Caco-2 (cell line): ENCODE measurements around the gene DLST. TPM values are rescaled to one million over a fixed set of nuclear protein-coding genes. Genes with fewer than 3 reads are reported as not detected.

Source experiments
- BruUV-seq: library from RNA; stranded (reverse); fragments of 400-500 nt; replicated peaks from 2 replicates; lab custom pipeline; 2021; lab: Mats Ljungman, UMichigan
- CTCF ChIA-PET: fragments of 300-600 bp; sonication (Branson Sonifier 250); formaldehyde crosslinking; loops from one replicate; lab custom pipeline; 2022; ENCODE audit warnings: antibody characterized with exemption; lab: Charles Lee
- POLR2A ChIA-PET: fragments of 300-600 bp; sonication (Branson Sonifier 250); formaldehyde crosslinking; loops from one replicate; lab custom pipeline; 2022; ENCODE audit warnings: antibody characterized with exemption; lab: Charles Lee
- DNase-seq, 2 experiments: peaks; one replicate each; pipeline versions ENCODE4 v3.0.0 to v3.0.0-alpha.2; 2020 to 2022
- H3K27me3 ChIP-seq: replicated peaks from 2 replicates; pipeline ENCODE4 v1.6.0; 2011; ENCODE audit warnings: low read length; ENCODE audit not compliant: control insufficient read depth, insufficient read depth
- H3K36me3 ChIP-seq: 2 replicates; pipeline ENCODE4 v1.5.1; 2011; ENCODE audit warnings: low read length; ENCODE audit not compliant: control insufficient read depth, insufficient read depth
- H3K4me1 ChIP-seq: fragments of 250-450 bp; sonication (Bioruptor Pico); 2 replicates; pipeline ENCODE4 v1.5.1; 2020; ENCODE audit warnings: mild to moderate bottlenecking
- H3K4me3 ChIP-seq: 2 replicates; pipeline ENCODE4 v1.5.1; 2011; ENCODE audit warnings: low read depth, mild to moderate bottlenecking, control low read depth, low read length
- H3K9me3 ChIP-seq: fragments of 250-450 bp; sonication (Bioruptor Pico); 2 replicates; pipeline ENCODE4 v1.5.1; 2020; ENCODE audit warnings: mild to moderate bottlenecking, moderate library complexity
- H3K27ac Mint-ChIP-seq: one replicate; pipeline ENCODE4 v1.8.0; 2022; ENCODE audit warnings: mixed read lengths; ENCODE audit not compliant: unreplicated experiment
- H3K27me3 Mint-ChIP-seq: one replicate; pipeline ENCODE4 v1.8.0; 2022; ENCODE audit warnings: mixed read lengths; ENCODE audit not compliant: insufficient read depth, unreplicated experiment
- H3K36me3 Mint-ChIP-seq: one replicate; pipeline ENCODE4 v1.8.0; 2022; ENCODE audit warnings: mild to moderate bottlenecking, mixed read lengths; ENCODE audit not compliant: insufficient read depth, unreplicated experiment
- H3K4me1 Mint-ChIP-seq: one replicate; pipeline ENCODE4 v1.8.0; 2022; ENCODE audit warnings: low read depth, mixed read lengths; ENCODE audit not compliant: unreplicated experiment
- H3K4me3 Mint-ChIP-seq: one replicate; pipeline ENCODE4 v1.8.0; 2022; ENCODE audit warnings: mild to moderate bottlenecking, moderate library complexity, mixed read lengths; ENCODE audit not compliant: unreplicated experiment
- H3K9me3 Mint-ChIP-seq: one replicate; pipeline ENCODE4 v1.8.0; 2022; ENCODE audit warnings: mixed read lengths; ENCODE audit not compliant: unreplicated experiment
- intact Hi-C: fragments of 100-400 bp; cut with micrococcal nuclease; formaldehyde crosslinking; loops from one replicate; pipeline ENCODE4 v1.10.0; 2022; ENCODE audit not compliant: unreplicated experiment
- total RNA-seq: library from RNA; stranded (reverse); gene quantifications from 2 replicates; pipeline ENCODE4 v1.2.3, GENCODE V29; 2022
- TF ChIP-seq, protein P1 (sequence below), 2 experiments: fragments of 200-600 bp in 1 of 2; IDR thresholded peaks; 1 replicate in 1 of 2; 2 replicates in 1 of 2; pipeline versions ENCODE4 v1.5.1 to v1.8.0; 2011 to 2022; ENCODE audit warnings: antibody characterized with exemption in 1 of 2, control low read depth in 1 of 2, inconsistent platforms in 1 of 2, low read depth in 1 of 2, low read length in 1 of 2, mild to moderate bottlenecking in 1 of 2, moderate library complexity in 1 of 2; ENCODE audit not compliant: insufficient read depth in 1 of 2, severe bottlenecking in 1 of 2, unreplicated experiment in 1 of 2

DLST gene
- total RNA-seq, 1 experiment from 2014 or later, result 88.1 TPM

DNA sequence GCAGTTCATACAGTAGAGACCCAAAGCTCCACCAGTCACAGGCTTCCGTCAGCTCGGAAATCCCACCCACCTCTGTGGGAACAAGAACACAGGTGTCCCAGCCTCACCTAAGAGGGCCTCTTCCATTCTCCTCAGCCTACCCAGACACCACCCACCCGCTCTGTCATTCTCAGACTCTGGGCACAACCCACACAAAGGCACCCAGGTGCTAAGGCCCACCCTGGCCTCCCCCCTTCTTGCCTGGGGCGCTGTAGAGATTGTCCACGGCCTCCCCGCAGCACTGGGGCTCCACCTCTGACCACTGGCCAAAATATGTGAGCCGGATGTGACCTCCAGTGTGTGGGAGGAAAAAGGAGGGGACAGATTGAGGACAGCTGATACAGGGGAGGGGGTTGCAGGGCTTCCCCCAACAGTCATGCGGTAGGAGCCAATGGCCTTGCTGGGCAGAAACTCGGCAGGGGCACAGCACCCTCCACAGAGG is 27.2 kb downstream of the DLST start:
- CTCF ChIA-PET, result interaction anchor here (4.8 kb wide), 1 partner anchor 48 kb away, joined by 122 read pairs; no protein-coding TSS in a partner anchor
- Histone ChIP-seq H3K9me3 (no peaks in the 10 kb centered on the region), H3K36me3 (no peaks in the 10 kb centered on the region), H3K4me3 (no peak overlapping the region), H3K27me3 (no peaks in the 10 kb centered on the region), H3K4me1 (no peaks in the 10 kb centered on the region)
- Mint-ChIP-seq H3K9me3 (no peaks in the 10 kb centered on the region), H3K4me1 (no peaks in the 10 kb centered on the region), H3K27ac (no peak overlapping the region), H3K27me3 (no peaks in the 10 kb centered on the region), H3K36me3 (peaks cover 10% of the 10 kb centered on the region), H3K4me3 (no peak overlapping the region)
- intact Hi-C loops, result no loop called here
- POLR2A ChIA-PET, result no interaction called here
- DNase-seq, result no peak
- BruUV-seq, result no TSS peak
- TF ChIP-seq, protein P1, sequence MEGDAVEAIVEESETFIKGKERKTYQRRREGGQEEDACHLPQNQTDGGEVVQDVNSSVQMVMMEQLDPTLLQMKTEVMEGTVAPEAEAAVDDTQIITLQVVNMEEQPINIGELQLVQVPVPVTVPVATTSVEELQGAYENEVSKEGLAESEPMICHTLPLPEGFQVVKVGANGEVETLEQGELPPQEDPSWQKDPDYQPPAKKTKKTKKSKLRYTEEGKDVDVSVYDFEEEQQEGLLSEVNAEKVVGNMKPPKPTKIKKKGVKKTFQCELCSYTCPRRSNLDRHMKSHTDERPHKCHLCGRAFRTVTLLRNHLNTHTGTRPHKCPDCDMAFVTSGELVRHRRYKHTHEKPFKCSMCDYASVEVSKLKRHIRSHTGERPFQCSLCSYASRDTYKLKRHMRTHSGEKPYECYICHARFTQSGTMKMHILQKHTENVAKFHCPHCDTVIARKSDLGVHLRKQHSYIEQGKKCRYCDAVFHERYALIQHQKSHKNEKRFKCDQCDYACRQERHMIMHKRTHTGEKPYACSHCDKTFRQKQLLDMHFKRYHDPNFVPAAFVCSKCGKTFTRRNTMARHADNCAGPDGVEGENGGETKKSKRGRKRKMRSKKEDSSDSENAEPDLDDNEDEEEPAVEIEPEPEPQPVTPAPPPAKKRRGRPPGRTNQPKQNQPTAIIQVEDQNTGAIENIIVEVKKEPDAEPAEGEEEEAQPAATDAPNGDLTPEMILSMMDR (IDR thresholded peaks at IDR 0.05; ENCODE audit: insufficient read depth in 1 of 2, low read depth in 1 of 2, low read length in 1 of 2, severe bottlenecking in 1 of 2, unreplicated experiment in 1 of 2), result no peak

DNA sequence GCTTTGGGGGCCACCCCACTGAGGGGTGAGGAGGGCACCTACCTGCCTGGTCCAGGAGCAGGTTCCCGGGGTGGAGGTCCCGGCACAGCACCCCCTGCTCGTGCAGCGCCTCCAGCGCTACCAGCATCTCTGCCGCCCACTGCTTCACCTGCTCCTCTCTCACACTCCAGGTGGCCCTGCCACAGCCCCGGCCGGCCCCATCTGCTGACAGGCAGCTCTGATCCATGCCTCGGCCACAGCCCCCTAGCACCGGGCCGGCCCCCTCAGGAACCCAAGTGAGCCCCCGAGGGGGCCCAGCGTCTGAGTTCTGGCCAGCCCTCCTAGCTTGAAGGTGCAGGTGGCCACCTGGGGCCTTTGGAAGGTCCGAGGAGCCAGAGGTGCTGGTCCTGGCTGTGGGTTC is 27.8 kb downstream of the DLST start:
- no peaks in the 10 kb centered on the region for H3K27me3 ChIP-seq
- BruUV-seq, result no TSS peak
- no peaks in the 10 kb centered on the region for H3K36me3 ChIP-seq
- no peak for DNase-seq
- H3K9me3 ChIP-seq, result no peaks in the 10 kb centered on the region
- intact Hi-C loops, result no loop called here
- Mint-ChIP-seq H3K9me3 (no peaks in the 10 kb centered on the region), H3K4me3 (no peak overlapping the region), H3K27ac (peak overlapping the region; percentile 57), H3K27me3 (no peaks in the 10 kb centered on the region), H3K36me3 (peaks cover 4% of the 10 kb centered on the region), H3K4me1 (no peaks in the 10 kb centered on the region)
- ChIA-PET POLR2A (no interaction called here), CTCF (no interaction called here)
- H3K4me3 ChIP-seq, result no peak overlapping the region
- TF ChIP-seq, protein P1 (IDR thresholded peaks at IDR 0.05; ENCODE audit: insufficient read depth in 1 of 2, low read depth in 1 of 2, low read length in 1 of 2, severe bottlenecking in 1 of 2, unreplicated experiment in 1 of 2), result no peak
- H3K4me1 ChIP-seq, result no peaks in the 10 kb centered on the region

DNA sequence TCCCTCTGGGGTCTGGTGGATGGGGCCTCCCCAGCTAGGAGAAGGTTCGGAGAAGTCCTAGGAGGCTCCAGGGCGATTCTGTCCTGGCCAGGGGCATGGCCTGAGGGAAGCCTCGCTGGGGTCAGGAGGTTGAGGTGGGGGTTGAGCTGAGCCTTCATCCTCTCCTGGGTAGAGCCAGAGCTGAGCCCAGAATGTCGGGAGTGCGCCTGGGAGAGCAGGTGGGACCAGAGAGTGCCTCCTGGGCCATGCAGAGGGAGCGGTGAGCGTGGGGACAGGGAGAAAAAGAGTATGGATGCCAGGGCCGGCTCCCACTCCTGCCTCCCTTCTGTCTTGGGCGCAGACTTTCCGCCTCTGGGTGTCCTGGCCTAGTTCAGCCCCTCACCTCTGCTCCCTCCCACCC is 28.2 kb downstream of the DLST start:
- TF ChIP-seq, protein P1 (IDR thresholded peaks at IDR 0.05; ENCODE audit: insufficient read depth in 1 of 2, low read depth in 1 of 2, low read length in 1 of 2, severe bottlenecking in 1 of 2, unreplicated experiment in 1 of 2), result no peak
- Histone ChIP-seq H3K4me1 (no peaks in the 10 kb centered on the region), H3K4me3 (no peak overlapping the region), H3K36me3 (no peaks in the 10 kb centered on the region), H3K9me3 (no peaks in the 10 kb centered on the region), H3K27me3 (no peaks in the 10 kb centered on the region)
- ChIA-PET CTCF (interaction anchor here (1.2 kb wide), 1 partner anchor 48 kb away, joined by 4 read pairs; no protein-coding TSS in a partner anchor), POLR2A (no interaction called here)
- no peak for DNase-seq
- peak overlapping the region; percentile 57 for H3K27ac Mint-ChIP-seq
- peaks cover under 1% of the 10 kb centered on the region for H3K36me3 Mint-ChIP-seq
- no peak overlapping the region for H3K4me3 Mint-ChIP-seq
- intact Hi-C loops, result no loop called here
- no TSS peak for BruUV-seq
- H3K4me1 Mint-ChIP-seq, result no peaks in the 10 kb centered on the region
- no peaks in the 10 kb centered on the region for H3K27me3 Mint-ChIP-seq
- H3K9me3 Mint-ChIP-seq, result no peaks in the 10 kb centered on the region
